GM18508 (cell line): Measurements from ENCODE around the gene TMEM205.
"Not testable (repeated sequence)": the region's sequence is repeated elsewhere in the genome, so short reads cannot be mapped to it uniquely, and the experiment has no call there.

ENCODE experiments used
- ATAC-seq: cut with Tn5 transposase; IDR thresholded peaks from one replicate; pipeline ENCODE4 v1.9.1; 2021; ENCODE audit warnings: moderate number of reproducible peaks; ENCODE audit not compliant: insufficient read depth, unreplicated experiment

Gene TMEM205

GRCh38 chr19:11320278-11320995, 25.6 kb downstream of the TMEM205 start:
- not testable (repeated sequence) for ATAC-seq

- no peak for ATAC-seq
Observed at GRCh38 chr19:11306337-11306736, 39.7 kb downstream of the TMEM205 start.

GRCh38 chr19:11304936-11305335, 41.1 kb downstream of the TMEM205 start:
- ATAC-seq = no peak

- no peak for ATAC-seq
Observed at GRCh38 chr19:11300811-11301120, 45.3 kb downstream of the TMEM205 start.

GRCh38 chr19:11299946-11300810, 45.9 kb downstream of the TMEM205 start:
- ATAC-seq = no peak

- no peak for ATAC-seq
Observed at GRCh38 chr19:11296264-11296663, 49.8 kb downstream of the TMEM205 start.

GRCh38 chr19:11295665-11296245, 50.3 kb downstream of the TMEM205 start, which contains the start of gene TSPAN16:
Gene TSPAN16, plus strand, starts transcription at chr19:11296160. Its CDS starts 138 bp downstream, at chr19:11296298.
- no peak for ATAC-seq

- ATAC-seq = no peak
Observed at GRCh38 chr19:11295180-11295579, 50.9 kb downstream of the TMEM205 start.

- no peak for ATAC-seq
Observed at GRCh38 chr19:11293433-11294389, 52.4 kb downstream of the TMEM205 start.
